ENCODE results near the gene ATF7.
"Not testable (repeated sequence)": the region's sequence is repeated elsewhere in the genome, so short reads cannot be mapped to it uniquely, and the experiment has no call there.

Gene ATF7

DNA sequence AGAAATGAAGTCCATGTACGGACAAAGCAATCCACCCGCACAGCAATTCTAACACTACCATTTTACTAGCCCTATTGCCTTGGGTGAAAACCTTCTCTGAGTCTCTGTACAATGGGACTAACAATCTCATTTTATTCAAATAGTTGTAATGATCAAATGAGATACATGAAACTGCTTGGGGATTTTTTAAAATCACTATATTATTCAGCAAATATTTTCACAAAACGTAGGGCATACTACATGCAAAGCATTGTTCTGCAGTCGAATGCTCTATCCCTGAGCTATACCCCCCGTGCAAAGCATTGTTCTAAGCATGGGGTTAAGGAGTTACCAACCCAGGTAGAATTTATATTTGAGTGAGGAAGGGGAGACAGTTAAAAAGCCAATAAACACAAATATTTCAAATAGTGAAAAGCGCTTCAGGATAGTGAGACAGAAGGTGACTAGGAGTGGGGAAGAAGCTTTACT, 554 bp upstream of the ATF7 start:
- no peak for DNase-seq

DNA sequence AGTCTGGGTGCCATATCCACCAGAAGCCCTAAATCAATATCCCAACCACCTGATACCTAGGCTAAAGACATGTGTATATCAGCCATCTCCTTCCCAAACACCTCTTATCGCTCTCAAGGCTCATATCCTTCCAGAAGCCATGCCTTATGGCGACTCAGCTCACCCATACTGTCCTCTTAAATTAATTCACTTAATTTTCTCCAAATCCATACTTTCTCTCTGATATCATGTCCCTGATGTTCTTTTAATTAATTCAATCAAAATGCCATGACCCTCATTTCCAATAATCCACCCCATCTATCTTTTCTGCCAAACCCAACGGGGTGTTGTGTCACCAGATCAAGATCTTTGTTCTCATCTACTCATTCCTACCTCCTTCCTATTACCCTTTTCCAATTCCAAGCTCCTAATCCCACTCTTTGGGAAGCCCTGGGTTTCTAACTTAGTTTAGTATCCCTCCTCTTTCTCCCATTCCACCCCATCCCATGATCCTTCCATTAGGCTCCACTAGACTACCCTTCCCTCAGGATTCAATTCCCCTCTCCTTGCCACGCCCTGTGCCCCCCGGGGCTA, 723 bp downstream of the ATF7 start:
- DNase-seq, result no peak

- peak in 1 of 3 donors; percentile 5 for DNase-seq
Measured at GRCh38 chr12:53624956-53625355, 1.2 kb downstream of the ATF7 start.

GRCh38 chr12:53624458-53624857, 1.7 kb downstream of the ATF7 start:
- DNase-seq, result peak in 1 of 3 donors; percentile 19

DNA sequence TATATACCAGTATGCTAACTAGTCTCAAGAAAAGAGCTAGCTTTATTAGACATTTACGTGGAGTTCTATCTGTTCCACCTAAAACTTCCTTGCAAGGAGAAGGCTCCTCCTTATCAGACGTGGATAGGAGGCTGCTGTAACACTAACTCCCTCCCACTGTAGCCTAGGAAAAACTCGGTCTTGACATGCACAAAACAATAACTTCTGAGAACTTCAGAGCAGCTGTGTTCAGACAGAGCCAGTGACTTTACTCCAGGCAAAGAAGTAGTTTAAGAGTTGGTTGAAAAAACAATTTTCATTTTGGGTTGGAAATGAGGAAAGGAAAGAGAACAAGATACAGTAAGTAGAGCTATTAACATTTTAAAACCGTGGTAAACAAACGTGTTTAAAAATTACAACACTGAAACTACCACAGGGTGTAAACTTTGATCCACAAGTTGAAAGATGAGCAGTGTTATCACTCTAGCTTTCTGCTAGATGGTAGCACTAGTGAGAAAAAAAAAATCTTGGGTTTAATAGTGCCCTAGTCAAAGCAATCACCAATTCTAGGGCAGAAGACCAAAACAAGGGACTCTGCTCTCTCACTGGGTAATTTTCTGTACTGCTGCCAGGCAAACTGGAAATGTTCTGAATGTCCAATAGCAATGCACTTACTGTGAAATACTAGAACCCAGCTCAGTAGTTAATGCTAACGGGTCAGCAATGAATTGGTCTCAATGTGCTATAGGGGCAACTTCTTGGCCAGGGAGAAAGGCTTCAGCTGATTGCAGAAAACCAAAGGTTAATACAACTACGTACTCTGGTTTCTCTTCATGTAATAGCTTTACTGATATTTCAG, 2.4 kb downstream of the ATF7 start:
- peak in 1 of 3 donors; percentile 5 for DNase-seq

GRCh38 chr12:53622724-53623123, 3.5 kb downstream of the ATF7 start:
- no peak for DNase-seq

DNA sequence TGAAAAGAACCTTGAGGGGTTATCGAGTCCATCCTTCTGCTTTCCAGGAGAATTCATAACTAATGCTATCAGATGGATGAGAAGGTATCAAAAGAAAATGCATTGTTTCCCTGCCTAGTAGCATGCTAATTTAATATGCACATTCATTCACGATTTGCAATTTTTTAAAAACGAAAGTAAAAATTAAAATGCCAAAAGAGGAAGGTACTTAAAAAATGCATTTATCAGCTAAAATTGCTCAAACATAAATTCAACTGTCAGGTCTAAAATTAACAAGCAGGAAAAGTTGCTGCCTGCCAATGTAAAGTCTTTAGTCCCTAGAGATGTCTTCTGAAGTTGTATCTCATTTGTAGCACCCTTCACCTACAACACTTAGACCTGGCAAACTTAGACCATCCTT, 7.9 kb downstream of the ATF7 start:
- peak; percentile 3 to 73 (median 55) for DNase-seq

- peak in 1 of 3 donors; percentile 10 for DNase-seq
Measured at GRCh38 chr12:53617700-53618099, 8.5 kb downstream of the ATF7 start.

GRCh38 chr12:53616950-53617349, 9.2 kb downstream of the ATF7 start:
- no peak for DNase-seq

DNA sequence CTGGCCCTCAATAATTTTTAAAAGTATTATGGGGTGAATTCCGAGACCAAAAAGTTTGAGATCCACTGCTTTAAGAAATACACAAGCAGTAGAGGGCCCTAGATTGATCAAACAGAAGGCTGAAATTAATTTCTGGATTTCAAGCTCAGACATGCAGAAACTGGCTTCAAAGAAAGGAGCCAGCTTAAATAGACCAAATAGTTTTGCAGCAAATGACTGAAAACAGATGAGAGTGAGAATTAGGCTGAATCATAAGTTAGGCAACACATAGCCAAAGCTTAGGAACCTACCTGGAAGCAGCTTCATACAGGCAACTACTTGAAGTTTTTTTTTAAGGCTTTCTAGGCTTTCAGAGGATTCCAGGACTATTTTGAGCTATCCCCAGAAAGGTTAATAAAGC, 12.4 kb downstream of the ATF7 start:
- DNase-seq, result no peak

DNA sequence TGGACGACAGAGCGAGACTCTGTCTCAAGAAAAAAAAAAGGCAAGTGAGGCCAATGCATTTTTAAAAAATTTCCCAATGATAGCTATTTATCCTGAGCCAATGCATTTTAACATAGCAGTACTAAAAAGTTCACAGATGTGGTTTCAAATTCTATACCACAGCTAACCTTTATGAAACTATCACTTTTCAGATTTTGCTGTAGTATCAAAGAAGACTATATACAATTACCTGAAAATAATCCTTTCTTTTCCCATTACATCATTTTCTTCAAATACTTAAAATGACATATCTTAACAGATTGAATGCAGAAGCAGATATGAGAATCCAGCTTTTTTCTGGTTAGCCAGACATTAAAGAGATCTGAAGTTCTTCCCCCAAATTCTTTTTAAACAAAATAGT, 13.2 kb downstream of the ATF7 start:
- DNase-seq, result no peak

GRCh38 chr12:53611304-53611703, 14.9 kb downstream of the ATF7 start:
- DNase-seq, result no peak

DNA sequence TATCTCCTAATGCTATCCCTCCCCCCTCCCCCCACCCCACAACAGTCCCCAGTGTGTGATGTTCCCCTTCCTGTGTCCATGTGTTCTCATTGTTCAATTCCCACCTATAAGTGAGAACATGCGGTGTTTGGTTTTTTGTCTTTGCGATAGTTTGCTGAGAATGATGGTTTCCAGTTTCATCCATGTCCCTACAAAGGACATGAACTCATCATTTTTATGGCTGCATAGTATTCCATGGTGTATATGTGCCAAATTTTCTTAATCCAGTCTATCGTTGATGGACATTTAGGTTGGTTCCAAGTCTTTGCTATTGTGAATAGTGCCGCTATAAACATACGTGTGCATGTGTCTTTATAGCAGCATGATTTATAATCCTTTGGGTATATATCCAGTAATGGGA, 19.5 kb downstream of the ATF7 start:
- not testable (repeated sequence) for DNase-seq

- DNase-seq, result no peak
Measured at GRCh38 chr12:53604581-53604980, 21.6 kb downstream of the ATF7 start.

GRCh38 chr12:53603804-53604203, 22.4 kb downstream of the ATF7 start:
- DNase-seq, result peak in 1 of 3 donors; percentile 6

DNA sequence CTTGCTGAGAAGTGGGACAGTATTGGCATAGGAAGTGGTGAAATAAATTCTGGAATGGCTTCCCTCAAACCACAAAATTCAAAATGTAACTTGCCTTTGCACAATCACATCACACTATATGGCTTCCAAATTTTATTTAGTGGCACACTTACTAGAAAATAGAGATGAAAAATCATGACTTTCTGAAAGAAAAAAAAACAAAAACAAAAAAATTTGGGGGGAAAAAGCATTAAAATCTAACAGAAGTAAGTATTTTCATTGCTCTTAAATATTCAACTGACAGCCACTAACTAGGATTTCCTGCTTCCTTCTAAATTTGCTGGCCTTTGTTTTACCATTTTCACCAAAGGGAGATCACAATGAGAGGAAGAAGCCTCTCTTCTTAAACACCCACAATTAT, 23.0 kb downstream of the ATF7 start:
- DNase-seq, result peak in 1 of 3 donors; percentile 17

DNA sequence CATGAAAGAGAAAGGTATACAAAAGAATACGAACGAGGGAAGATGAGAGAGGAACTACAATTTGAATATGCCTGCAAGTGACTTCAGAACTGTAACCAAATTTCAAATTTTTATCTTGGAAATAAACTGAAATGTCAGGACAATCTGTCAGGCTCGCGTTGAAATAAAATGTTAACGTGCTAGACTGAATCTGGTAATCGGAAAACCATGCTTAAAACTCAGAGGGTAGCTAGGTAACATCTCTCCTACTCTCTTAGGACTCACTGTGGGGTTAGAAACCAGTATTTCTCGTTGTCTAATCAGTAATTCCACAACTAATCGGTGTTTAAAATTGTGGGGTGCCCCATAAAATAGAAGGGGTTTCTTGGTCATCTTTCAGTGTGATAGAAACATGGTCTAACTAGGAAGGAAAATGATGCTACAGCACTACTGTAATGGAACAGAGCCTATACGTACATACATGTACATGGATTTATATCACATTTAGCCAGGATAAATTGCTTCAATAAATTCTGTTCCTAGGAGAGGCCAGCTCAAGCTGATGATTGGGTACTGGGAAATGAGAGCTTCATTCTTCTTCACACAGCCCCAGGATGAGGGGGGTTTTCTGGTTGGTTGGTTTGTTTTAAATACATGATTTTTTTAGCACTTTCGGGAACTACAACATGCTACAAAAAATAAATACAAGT, 23.9 kb downstream of the ATF7 start:
- DNase-seq, result no peak

GRCh38 chr12:53601296-53601847, 24.8 kb downstream of the ATF7 start:
- peak in 2 of 3 donors; percentile 15 to 20 for DNase-seq

DNA sequence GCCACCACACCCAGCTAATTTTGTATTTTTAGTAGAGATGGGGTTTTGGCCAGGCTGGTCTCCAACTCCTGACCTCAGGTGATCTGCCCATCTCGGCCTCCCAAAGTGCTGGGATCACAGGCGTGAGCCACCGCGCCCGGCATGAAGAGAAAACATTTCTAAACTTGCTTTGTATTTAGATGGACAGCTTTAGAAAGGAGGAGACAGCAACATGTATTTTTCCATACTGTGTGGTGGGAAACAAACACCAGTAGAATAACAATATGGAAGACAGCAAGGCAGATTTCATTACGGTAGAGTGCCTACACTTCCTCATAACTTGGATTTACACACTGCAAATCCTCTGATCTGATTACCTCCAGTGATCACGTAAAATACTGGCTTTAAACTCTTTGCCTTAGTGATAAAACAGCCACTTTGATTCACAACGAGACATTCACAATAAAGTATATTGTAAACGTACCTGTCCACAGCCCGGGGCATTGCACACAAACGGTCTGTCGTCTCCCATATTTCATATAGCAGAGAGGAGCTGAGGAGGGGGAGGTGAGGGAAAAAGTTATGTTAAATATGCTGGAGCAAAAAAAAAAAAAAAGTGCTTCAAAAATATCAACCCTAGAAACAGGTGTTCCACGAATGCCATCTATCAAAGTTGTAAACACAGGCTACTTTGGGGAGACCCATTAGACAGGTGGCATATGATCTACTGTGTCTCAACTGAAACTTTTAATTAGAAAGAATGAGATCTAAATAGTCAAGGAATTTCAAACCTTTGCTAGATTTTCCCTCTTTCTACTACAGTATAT, 25.5 kb downstream of the ATF7 start:
- DNase-seq, result no peak

GRCh38 chr12:53599579-53599978, 26.6 kb downstream of the ATF7 start:
- DNase-seq, result no peak

DNA sequence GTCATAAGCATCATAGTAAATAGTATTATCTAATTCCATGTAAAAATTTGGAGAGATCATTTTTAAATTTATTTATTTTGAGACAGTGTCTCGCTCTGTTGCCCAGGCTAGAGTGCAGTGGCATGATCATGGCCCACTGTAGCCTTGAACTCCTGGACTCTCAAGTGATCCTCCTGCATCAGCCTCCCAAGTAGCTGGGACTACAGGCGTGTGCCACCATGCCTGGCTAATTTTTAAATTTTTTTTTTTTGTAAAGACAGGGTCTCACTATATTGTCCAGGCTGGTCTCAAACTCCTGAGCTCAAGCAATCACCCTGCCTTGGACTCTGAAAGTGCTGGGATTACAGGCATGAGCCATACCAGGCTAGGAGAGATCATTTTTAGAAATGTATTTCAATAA, 27.2 kb downstream of the ATF7 start:
- not testable (repeated sequence) for DNase-seq

- no peak for DNase-seq
Measured at GRCh38 chr12:53596920-53597363, 29.2 kb downstream of the ATF7 start.
